ACHN (cell line): ENCODE data around the gene CDH2.
"Not testable (repeated sequence)": the region's sequence is repeated elsewhere in the genome, so short reads cannot be mapped to it uniquely, and the experiment has no call there.

Experiments used
- DNase-seq: peaks from one replicate; pipeline ENCODE4 v3.0.0-alpha.2; 2015
- in situ Hi-C: cut with HindIII; loops from 2 replicates; pipeline ENCODE4 v1.10.0; 2017; ENCODE audit warnings: low sequenced_read_pairs, low pct_ligation_motif_present, low pct_unique_long_range_greater_than_20kb

The CDH2 gene

DNA sequence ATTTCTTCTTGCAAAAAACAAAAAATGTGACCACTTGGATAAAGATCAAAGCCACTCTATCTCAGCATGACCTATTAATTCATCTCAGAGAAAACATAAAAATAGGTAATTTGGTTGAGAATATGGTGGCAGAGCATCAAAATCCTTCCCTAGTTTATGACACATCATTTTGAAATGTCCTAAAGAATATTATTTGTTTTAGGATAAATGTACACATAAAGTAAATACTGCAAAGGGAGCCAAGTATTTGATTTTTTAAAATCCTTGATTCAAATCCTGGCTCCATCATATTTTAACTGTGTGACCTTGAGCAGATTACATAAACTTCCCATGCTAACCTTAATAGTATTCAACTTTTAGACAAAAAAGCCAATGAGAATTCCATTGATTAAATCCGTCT, 206.6 kb downstream of the CDH2 start:
- in situ Hi-C loops: no loop called here
- no peak for DNase-seq

DNA sequence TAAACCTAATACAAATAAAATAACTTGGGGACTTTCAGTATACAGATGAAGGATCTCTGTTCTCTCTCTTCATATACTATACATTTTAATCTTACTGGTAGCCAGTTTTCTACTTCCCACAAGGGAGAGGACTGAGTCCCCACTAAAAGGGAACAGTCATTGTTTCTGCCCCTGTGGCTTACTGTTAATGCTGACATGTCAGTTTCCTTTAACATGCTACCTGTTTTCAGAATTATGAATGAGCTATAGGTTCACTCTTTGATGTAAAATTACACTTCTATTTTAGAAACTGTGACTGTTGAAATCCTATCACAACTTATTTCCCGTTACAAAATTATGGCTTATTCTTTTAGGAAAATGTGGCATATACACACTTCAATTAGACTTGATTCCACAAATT, 207.7 kb downstream of the CDH2 start:
- in situ Hi-C loops: no loop called here
- no peak for DNase-seq

DNA sequence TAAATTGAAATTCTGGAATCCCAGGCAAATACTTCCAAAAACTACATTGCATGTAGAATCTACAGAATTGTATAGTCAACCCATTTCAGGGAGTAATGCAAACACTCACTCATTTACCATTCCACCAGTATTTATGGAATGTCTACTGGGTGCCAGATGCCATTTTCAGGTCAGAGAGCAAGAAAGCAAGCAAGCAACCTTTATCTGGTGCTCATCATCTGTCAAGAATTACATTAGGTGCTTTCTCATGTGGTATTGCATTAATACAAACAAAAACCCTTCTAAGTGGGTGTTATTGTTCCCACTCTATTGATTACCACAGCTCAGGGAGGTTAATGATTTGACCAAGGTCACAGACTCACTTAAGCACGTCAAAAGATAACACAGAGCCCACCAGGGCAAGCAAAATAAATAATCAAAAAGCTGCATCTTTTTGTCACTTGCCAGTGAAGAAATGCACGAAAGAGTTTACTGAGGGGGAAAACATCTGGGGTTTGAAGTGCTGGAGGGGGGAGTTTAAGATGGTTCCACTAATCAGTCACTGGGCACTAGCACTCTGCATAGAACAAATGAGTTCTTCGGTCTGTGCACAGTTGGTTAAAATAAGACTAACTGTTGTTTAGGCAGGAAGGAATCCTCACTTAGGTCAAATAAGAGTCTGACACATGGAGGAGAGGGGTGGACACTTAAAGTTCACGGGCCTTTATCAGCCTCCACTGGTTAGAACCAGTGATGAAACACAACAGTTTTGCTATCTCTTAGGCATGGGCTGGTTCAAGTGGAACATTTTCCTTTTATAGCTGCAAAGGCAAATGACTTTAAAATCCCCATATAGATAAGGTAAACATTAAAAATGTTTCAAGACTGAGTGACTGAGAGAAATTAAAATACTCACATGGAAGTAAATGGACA, 208.8 kb downstream of the CDH2 start:
- DNase-seq: peak; percentile 5

DNA sequence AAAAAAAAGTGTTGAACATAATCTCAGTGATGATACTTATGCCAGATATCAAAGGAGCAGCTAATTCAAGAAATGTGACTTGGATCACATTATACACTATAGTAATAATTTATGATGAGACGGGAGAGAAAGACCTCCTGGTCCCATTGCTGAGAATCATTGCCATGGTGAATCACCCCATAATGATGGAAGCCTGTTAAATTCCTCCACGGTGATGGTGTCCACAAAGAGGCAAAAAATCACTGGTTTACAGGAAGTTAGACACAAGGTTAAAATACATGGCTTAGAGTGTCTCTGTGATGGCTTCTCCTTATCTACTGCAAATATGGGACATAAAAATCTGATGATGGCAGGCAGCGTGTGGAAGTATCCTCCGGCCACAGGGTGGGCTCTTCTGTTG, 210.0 kb downstream of the CDH2 start:
- in situ Hi-C loops: no loop called here
- no peak for DNase-seq

More for the DNA sequence above, 208.8 kb downstream of the CDH2 start:
- in situ Hi-C loops: no loop called here

DNA sequence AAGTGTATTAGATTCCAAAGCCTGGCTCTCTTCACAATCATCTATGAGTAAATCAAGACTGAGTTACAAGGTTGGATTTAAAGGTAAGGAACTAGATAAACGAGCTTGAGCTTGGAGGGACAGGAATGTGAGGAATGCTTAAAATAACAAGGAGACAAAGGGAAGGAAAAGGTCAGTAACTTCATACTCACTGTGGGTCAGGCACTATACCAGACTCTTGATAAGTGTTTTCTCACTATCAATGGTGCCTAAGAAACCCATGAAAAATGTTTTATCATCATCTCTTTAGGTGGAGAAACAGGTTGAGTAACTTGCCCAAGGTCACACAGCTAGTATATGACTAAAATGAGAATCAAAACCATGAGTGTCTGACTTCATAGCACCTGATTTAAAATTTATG, 212.1 kb downstream of the CDH2 start:
- peak; percentile 20 for DNase-seq

DNA sequence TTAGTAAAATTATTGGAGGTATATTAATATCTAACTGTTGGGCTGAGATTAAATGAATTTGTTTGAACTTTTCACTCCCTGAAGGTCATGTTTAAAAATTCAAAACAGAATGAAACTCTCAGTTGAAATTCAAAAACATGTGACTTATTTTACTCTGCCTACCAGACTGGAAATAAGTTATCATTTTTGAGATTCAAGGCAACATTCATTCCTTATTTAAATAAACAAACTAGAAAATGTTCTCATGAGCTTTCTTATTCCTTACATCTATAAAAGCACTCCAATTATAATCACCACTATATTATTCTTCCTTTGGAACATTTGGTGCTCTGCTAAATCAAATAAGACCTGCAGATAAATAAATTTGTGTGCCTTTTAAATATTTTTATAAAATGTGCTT, 217.8 kb downstream of the CDH2 start:
- DNase-seq: no peak

More for the DNA sequence above, 212.1 kb downstream of the CDH2 start:
- in situ Hi-C loops: no loop called here

DNA sequence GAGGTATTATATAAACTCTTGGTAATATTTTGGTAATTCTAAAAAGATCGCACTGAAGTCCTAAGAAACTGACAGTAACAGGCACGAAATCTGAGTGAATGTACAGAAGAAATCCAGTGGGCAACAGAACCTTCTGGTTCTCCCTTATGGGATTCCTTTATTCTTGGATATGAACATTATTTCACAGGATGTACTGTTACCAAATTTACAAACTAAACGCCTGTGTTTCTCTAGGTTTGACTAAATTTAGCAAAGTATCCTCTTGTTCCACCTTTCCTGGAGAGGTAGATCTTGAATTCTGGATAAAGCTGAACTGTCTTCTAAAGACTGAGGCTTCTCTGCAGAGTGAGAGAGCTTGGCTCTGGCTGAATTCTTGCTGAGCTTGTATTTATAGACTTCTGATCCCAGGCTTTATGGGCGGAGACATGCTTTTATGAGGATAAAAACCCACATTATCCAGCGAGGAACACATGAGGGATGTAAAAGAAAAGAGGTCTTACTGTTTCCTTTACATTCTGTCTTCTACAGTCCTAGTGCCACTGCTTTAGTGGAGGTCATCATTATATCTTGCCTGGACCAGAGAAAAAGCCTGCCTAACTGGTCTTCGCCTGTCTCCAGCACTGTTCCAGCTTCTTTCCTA, 220.8 kb downstream of the CDH2 start:
- in situ Hi-C loops: no loop called here
- no peak for DNase-seq

More for the DNA sequence above, 217.8 kb downstream of the CDH2 start:
- in situ Hi-C loops: no loop called here

DNA sequence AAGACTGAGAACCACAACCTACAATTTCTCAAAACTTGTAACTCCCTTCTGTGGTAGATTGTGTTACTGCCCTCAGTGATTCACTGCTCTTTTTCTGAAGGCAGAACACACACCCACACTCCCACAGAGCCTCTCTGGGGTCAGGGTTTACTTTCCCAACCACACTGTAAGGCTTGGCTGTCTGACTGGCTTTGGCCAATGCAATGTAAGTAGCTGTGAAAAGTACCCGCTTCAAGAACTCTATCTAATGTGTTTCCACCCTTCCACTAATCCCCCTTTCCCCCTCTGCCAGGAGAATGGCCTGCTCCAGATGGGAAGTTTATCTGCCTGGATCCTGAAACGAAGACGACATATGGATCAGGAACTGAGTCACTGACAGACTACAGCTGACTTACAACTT, 222.7 kb downstream of the CDH2 start:
- in situ Hi-C loops: no loop called here
- no peak for DNase-seq

DNA sequence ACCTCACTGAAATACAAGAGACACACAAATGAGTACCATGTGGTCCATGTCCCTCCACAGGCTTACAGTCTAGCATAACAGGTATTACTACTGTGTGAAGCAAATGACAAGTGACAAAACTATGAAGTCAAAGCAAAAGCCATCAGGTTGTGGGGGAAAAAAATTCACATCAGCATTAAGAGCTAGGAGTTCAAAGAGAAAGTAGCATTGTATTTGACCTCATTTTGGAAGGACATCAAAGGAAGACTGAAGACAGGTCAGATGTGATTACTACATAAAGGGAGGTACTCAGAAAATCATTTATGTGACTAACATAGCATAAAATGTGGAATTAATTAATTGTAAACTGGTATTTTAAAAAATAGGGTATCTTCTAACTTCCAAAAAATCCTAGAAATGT, 224.2 kb downstream of the CDH2 start:
- no peak for DNase-seq
- in situ Hi-C loops: no loop called here

DNA sequence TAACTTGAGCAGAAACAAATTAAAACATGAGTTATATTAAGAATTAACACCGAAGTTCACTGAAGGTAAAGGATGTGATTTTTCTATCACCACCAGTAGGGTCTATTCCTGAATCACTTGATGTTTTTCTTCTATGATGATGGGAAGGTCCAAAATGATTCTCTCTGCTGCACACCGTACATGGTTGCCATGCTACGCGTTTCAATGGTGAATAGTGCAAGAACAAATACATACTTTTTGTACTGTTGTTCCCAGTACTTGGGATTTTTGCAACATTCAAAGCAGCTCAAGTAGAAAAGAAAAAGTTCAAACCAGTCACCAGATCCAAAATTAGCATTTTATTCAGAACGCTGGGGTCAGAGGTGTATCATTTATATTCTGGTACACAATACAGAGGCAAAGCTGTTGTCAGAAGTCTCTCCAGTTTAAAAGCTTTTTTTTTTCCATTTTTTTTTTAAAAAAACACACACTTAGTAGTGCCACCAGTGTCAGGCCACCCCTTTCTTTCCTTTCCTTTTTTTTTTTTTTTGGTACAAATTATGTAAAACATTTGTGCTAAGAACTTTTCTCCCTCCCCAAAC, 226.2 kb downstream of the CDH2 start:
- no peak for DNase-seq
- in situ Hi-C loops: no loop called here

DNA sequence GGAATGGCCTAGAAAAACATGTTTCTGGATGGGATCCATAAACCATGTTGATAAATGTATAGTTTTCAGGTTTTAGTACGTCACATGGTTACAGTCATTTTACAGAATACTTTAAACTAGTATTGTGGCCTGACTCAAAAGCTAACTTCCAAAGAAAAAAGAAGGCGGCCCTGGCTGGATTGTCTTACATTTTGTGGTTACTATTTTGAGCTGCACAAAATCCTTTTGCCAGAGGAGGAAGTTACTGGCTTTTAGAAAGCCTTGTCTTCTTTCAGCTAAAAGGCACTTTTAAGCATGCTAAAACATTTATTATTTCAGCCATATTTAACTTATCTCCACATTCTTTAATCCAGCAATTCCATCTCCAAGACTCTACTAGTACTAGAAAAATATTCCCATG, 227.9 kb downstream of the CDH2 start:
- in situ Hi-C loops: no loop called here
- no peak for DNase-seq

DNA sequence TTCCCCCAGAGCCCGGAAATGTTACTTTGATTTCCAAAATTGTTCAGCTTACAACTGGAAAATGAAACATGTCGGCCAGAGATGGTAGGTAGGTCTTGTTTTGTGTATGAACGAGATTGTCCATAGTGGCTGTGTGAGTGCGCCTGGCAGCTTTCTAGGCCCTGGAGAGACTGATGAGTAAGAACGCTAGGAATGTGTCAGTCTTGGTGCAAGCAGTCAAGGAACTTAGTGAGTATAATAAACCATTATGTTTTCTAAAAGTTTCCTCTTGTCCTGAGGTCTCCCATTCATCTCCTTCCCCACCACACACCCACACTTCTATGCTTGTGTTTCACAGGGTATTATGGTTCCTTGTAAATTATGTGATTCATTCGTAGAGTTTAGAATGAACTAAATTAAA, 234.2 kb downstream of the CDH2 start:
- DNase-seq: peak; percentile 46
- in situ Hi-C loops: no loop called here

DNA sequence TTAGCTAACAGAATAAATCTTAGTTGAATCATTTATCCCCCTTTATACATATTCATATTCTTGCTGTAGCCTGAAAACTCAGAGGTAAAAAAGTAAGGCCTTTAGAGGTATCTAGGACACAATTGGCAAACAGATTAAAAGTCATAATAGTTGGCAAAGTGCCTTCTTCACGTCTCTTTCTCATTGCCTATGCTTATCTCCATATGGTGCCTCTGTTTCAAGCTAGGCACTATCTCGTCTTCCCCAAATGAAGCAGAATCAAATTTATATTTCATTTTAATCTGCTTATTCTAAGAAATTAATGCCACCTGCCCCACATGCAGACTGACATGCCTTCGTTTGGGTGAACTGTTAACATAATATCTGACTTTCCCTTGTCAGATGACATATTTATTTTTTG, 245.4 kb downstream of the CDH2 start:
- in situ Hi-C loops: no loop called here
- no peak for DNase-seq

DNA sequence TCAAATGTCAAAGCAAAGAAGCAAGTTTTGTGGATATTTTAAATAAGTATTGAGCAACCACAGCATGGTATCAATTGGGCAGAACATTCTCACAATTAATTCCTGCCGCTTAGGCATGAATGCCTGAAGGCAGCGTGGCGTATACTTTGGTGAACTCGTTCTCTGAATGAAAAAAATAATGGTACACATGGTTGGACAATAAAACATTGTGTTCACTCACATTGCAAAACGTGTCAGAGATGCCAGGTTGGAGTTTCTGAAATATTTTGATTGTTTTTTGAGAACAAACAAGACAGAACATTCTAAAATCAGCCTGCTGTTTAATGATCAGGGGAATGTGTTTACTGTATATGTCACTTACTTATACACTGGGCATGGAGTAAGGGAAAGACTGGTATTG, 254.2 kb downstream of the CDH2 start:
- no peak for DNase-seq
- in situ Hi-C loops: no loop called here

DNA sequence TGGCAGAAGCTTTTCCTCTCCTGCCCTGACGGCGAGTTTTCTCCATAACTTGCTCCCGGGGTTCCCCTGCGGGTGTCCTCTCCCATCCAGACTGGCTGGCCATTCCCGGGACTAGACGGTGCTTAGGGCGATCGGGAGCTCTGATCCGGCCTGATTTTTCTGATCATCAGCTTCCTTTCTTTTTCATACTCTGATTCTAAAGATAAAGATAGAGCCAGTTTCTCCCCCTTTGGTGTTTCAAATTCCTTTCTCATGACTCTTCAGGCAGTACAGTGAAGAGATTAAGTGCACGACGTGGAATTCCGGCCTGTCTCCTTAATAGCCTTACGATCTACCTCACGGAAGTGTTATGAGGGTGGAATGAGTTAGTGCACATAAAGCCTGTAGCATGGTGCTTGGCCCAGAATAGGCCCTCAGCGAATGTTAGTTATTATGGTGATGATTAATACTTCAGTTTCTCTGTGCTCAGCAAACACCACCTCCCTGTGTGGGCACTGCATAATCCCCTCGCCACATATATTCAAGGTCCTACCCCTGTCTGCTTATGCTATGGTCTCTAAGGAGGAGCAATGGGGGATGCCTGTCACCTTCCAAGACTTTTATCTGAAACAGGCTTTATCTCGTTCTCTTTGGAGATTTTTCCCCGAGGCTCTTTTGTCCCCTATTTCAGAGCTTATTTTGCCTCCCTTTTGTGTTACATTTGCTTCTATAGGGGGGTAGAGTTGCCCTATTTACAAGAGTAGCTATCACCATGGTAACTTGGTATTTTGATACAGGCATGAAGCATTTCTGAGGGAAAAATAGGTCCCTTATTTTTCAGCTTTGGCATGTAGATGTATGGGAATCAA, 254.8 kb downstream of the CDH2 start:
- peak; percentile 89 for DNase-seq
- in situ Hi-C loops: no loop called here

DNA sequence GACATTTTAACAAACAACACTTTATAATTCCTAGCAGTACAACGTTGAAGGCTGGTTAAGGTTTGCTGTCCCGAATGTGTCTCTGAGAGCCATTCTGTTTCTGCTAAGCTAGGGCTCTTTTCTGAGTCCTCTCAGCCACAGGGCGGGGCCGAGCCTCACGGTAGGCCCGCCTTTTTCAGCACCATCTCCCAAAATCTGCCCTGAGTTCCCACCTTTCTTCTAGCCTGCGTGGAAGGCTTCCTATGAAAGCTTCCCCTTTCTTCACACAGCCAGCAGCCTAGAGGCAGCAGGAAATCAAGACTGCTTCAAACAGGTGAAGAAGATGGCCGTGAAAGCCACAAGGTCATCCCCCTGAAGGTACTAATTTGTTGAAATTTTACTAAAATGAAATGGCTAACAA, 255.5 kb downstream of the CDH2 start:
- peak; percentile 38 for DNase-seq
- in situ Hi-C loops: no loop called here

DNA sequence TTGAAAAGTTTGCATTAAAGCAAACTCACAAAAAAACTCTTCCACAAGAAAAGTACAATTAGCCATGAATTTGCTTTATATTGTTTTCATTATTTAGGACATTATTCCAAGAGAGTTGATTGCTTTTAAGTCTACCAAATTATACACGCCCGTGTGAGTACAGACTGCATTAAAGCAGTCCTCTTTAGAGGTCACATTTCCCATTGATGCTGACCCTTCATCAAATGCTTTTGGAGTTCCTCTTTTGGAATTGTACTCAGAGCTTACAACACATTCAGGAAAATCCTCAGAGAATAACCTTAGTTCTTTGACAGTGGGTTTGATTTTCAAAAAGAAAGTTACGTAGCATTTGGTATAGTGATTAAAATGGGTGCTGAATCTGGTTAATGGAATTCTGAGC, 256.1 kb downstream of the CDH2 start:
- in situ Hi-C loops: no loop called here
- DNase-seq: no peak

DNA sequence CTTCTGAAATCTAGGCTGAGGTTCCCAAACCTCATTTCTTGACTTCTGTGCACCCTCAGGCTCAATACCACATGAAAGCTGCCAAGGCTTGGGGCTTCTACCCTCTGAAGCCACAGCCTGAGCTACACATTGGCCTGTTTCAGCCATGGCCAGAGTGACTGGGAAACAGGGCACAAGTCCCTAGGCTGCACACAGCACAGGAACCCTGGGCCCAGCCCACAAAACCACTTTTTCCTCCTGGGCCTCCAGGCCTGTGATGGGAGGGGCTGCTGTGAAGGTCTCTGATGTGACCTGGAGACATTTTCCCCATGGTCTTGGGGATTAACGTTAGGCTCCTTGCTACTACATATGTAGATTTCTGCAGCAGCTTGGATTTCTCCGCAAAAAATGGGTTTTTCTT, 270.7 kb downstream of the CDH2 start:
- in situ Hi-C loops, DNase-seq: not testable (repeated sequence)

DNA sequence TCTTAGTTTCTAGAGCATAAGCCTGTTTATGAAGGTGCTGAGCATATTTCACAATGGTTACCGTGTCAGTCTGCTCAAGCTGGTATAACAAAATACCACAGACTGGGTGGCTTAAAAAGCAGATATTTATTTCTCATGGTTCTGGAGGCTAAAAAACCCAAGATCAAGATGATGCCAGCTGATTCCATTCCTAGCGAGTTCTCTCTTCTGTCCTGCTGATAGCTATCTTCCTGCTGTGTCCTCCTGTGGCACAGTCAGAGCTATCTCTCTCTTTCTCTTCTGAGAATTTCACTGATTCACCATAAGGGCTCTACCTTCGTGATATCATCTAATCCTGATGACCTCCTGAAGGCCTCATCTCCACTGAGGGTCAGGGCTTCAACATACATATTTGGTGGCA, 273.0 kb downstream of the CDH2 start:
- DNase-seq: no peak
- in situ Hi-C loops: no loop called here
